GM12872 (cell line): ENCODE results near the gene CPNE7.

Experiments used
- TF ChIP-seq, protein P1 (sequence below): IDR thresholded peaks from 3 replicates; pipeline ENCODE4 v1.5.1; 2011; ENCODE audit warnings: low read depth, mild to moderate bottlenecking, low read length, moderate library complexity; ENCODE audit not compliant: insufficient read depth

CPNE7 gene

GRCh38 chr16:89621698-89622409 is 46.3 kb downstream of the CPNE7 start:
- TF ChIP-seq, protein P1, sequence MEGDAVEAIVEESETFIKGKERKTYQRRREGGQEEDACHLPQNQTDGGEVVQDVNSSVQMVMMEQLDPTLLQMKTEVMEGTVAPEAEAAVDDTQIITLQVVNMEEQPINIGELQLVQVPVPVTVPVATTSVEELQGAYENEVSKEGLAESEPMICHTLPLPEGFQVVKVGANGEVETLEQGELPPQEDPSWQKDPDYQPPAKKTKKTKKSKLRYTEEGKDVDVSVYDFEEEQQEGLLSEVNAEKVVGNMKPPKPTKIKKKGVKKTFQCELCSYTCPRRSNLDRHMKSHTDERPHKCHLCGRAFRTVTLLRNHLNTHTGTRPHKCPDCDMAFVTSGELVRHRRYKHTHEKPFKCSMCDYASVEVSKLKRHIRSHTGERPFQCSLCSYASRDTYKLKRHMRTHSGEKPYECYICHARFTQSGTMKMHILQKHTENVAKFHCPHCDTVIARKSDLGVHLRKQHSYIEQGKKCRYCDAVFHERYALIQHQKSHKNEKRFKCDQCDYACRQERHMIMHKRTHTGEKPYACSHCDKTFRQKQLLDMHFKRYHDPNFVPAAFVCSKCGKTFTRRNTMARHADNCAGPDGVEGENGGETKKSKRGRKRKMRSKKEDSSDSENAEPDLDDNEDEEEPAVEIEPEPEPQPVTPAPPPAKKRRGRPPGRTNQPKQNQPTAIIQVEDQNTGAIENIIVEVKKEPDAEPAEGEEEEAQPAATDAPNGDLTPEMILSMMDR, result no peak

DNA sequence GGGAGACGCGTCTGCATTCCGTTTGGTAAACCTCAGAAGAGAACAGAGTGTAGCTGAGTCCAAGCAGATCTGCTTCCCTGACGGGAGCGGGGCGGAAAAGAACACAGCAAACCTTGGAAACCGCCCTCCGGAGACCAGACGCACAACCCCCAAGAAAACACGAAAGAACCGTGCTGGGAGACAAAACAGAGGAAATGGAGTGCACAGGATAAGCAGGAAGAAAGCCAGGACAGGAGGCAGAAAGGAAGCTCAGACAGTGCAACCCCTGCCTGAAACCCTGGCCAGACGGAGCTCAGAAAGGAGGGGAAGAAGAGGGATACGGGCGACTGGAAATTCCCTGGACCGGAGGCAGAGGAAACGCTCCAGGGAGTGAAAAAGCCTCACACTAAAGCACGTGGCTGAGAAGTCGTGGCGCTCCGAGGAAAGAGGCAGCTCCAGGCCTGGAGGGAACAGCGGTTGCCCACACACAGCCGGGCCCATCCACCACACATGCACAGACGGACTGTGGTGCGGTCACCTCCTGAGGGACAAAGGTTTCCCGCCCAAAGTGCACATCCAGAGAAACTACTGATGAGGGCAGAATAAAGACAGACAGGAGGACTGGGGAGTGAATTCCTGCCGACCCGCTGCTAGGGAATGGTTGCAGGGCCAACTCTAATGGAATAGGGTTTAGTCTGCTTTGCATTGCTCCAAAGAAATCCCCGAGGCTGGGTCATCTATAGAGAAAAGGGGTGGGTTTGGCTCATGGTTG is 48.1 kb downstream of the CPNE7 start:
- TF ChIP-seq, protein P1, result no peak

DNA sequence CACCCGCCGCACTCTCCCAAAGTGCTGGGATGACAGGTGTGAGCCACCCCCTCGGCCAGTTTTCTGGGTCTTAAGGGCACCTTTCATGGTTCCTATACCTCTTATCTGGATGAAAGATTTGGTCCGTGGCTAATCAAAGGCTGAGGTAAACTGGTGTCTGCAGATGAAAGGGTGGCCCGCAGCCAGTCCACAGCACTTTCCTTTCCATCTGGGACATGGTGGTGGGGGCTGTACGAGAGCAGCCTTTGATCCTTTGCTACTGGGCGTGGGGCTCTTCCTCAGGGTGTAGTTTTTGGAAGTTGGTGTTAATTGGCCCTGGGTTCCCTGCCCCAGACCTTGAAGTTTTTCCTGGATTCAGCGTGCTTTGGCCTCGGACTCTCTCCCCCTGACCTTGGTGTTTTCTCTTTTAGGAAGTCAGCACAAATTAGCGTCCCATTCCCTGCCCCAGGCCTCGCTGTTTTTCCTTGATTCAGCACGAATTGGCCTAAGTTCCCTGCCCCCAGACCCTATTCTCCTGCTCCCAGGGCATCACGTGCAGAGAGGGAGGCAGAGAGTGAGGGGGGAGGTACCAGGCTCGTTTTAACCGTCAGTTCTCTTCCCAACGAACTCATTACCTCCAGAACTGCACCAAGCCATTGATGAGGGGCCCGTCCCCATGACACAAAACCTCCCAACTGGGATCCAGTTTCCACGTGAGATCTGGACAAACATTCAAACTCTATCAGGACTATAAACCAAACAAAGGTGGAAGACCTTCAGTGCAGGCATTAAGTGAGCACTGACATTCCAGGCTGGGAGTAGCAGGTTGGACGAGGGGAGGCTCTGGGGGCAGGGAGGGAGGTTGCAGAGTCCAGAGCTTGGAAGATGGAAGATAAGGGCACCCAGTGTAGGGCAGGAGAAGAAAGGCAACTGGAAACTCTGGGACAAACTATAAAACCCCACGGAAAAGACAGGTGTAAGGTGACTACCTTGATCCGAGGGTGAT is 49.5 kb downstream of the CPNE7 start:
- TF ChIP-seq, protein P1, result no peak

GRCh38 chr16:89629827-89630610 is 54.5 kb downstream of the CPNE7 start:
- TF ChIP-seq, protein P1, result no peak

GRCh38 chr16:89633064-89633631 is 57.6 kb downstream of the CPNE7 start:
- TF ChIP-seq, protein P1, result no peak

DNA sequence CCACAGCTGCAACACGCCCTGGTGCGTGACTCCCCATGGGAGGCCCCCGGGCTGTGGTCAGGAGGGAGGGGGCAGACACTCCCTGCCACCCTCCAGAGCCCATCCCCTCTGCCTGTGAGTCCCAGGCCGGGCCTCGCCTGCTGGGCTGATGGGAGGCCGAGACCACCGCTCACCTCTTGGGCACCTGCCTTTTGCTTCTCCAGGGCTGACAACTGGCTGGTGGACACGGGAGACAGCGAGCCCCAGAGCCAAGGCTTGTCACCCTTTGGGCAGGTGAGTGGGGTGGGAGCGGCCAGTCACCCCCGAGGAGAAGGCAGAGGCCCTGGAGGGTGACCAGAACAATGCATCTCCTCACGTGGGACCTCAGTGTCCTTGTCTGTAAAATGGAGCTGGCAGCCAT is 61.1 kb downstream of the CPNE7 start:
- TF ChIP-seq, protein P1, result no peak
